ENCODE data around the gene CBX5. TPM values are rescaled to one million over a fixed set of nuclear protein-coding genes. Genes with fewer than 3 reads are reported as not detected.

The CBX5 gene
- total and polyA plus RNA-seq, 9 of the 15 experiments (the other 6 are each of a cell fraction or from before 2014, with no cell fraction given) = 32.6 to 102 (median 59.2) TPM

DNA sequence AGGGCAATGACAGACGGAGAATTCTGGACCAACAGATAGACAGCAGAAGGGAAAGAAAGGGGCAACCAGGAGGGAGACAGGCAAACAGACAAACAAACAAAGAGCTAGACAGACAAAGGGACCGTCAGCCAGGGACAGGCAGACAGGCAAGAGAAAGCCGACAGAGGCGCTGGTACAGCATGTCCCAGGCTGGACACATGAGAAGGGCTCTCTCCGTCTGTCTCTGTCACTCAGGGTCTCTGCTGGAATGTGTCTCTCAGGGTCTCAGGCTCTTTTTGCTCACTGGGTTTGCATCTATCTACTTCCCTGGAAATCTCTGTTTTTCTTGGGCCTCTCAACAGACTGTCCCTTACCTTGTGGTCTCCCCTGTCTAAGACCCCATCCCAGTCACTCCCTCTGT, 82.9 kb downstream of the CBX5 start:
- TF ChIP-seq ZBTB17 (CRISPR knock-in tag; IDR thresholded peaks at IDR 0.05) (no peak), CBFA2T3 (IDR thresholded peaks at IDR 0.05) (peak; percentile 35; the same call in 1 of the 2 replicates)
- Histone ChIP-seq H3K9ac (ENCODE audit: insufficient read depth in 1 of 2, low read depth in 2 of 2, low read length in 2 of 2) (peak overlapping the region in 1 of 2 experiments; percentile 75; a peak in 1 of 4 replicates), H3K27me3 (ENCODE audit: control insufficient read depth in 2 of 2, insufficient read depth in 2 of 2, low read length in 2 of 2) (no peaks in the 10 kb centered on the region), H4K20me1 (replicated peaks; ENCODE audit: control insufficient read depth, insufficient read depth, low read length) (no peaks in the 10 kb centered on the region), H3K79me2 (ENCODE audit: control insufficient read depth, insufficient read depth, low read length) (no peaks in the 10 kb centered on the region), H3K4me2 (ENCODE audit: insufficient read depth, low read length) (peak overlapping the region; percentile 51; the same call in 1 of the 2 replicates), H3K9me1 (ENCODE audit: control insufficient read depth, insufficient read depth, low read length) (no peaks in the 10 kb centered on the region), H3K9me3 (replicated peaks; ENCODE audit: control insufficient read depth, insufficient read depth, low read depth, low read length) (no peaks in the 10 kb centered on the region), H3K36me3 (ENCODE audit: control insufficient read depth, insufficient read depth, low read length) (no peaks in the 10 kb centered on the region), H3K4me1 (replicated peaks in 1 of 2; ENCODE audit: control insufficient read depth in 2 of 2, insufficient read depth in 2 of 2, low read length in 2 of 2) (peaks cover 39 to 46% of the 10 kb centered on the region in 2 experiments), H3K27ac (ENCODE audit: extremely low read depth, low read depth, low read length) (peak overlapping the region; percentile 24; the same call in 1 of the 3 replicates), H2AFZ (ENCODE audit: low read depth, low read length) (peak overlapping the region; percentile 86), H3K4me3 (no peak overlapping the region)
- ATAC-seq (peak; percentile 10; the same call in 2 of the 3 replicates), DNase-seq (ENCODE audit: extremely low read depth in 1 of 4, low spot score in 3 of 4) (no peak), FAIRE-seq (no peak)
- in situ Hi-C loops (cut with MboI) = loop anchor here (10.0 kb wide), 1 partner anchor 172 kb away; the partner anchor contains the start of gene HOXC6
- ChIA-PET POLR2A (interaction anchor here (0.6 to 1.0 kb wide), 3 partner anchors 11 to 166 kb away, joined by 3 to 4 read pairs (median 4); no protein-coding TSS in a partner anchor), CTCF (ENCODE audit: low intra/inter-chr PET ratio) (no interaction called here)
- no TSS peak for BruUV-seq (replicated peaks)
- intact Hi-C loops (cut with micrococcal nuclease) = no loop called here
- 42% methylated on average over 4 of the region's 5 CpGs for WGBS (ENCODE audit: insufficient coverage, low coverage, missing lambda C conversion rate)

DNA sequence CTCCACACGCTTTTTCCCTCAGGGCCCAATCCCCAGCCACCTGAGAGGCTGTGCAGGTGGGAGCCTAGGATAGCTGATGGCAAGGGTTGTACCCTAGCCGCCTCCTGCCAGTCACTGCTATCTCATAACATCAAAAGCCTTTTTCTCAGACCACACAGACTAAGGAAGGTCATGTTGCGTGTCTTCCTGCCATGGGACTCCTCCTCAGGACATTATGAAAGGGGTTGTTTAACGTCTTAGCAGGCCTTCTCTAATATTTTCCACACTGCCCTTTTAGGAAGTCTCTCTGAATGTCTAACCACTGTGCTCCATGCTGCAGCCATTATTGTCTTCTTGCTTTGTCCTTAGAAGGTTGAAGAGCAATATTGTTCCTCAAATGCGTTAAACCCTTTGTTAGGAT, 83.5 kb downstream of the CBX5 start:
- Histone ChIP-seq H2AFZ (ENCODE audit: low read depth, low read length) (peak overlapping the region; percentile 86), H3K9ac (ENCODE audit: insufficient read depth in 1 of 2, low read depth in 2 of 2, low read length in 2 of 2) (peak overlapping the region in 1 of 2 experiments; percentile 6; a peak in 1 of 4 replicates), H3K4me2 (ENCODE audit: insufficient read depth, low read length) (peak overlapping the region; percentile 51), H3K79me2 (ENCODE audit: control insufficient read depth, insufficient read depth, low read length) (no peaks in the 10 kb centered on the region), H3K4me1 (replicated peaks in 1 of 2; ENCODE audit: control insufficient read depth in 2 of 2, insufficient read depth in 2 of 2, low read length in 2 of 2) (peaks cover 39 to 42% of the 10 kb centered on the region in 2 experiments), H3K9me1 (ENCODE audit: control insufficient read depth, insufficient read depth, low read length) (no peaks in the 10 kb centered on the region), H3K27me3 (ENCODE audit: control insufficient read depth in 2 of 2, insufficient read depth in 2 of 2, low read length in 2 of 2) (no peaks in the 10 kb centered on the region), H4K20me1 (replicated peaks; ENCODE audit: control insufficient read depth, insufficient read depth, low read length) (no peaks in the 10 kb centered on the region), H3K9me3 (replicated peaks; ENCODE audit: control insufficient read depth, insufficient read depth, low read depth, low read length) (no peaks in the 10 kb centered on the region), H3K27ac (ENCODE audit: extremely low read depth, low read depth, low read length) (peak overlapping the region; percentile 24; the same call in 1 of the 3 replicates), H3K4me3 (no peak overlapping the region), H3K36me3 (ENCODE audit: control insufficient read depth, insufficient read depth, low read length) (no peaks in the 10 kb centered on the region)
- FAIRE-seq (peak; percentile 64), DNase-seq (ENCODE audit: extremely low read depth in 1 of 4, low spot score in 3 of 4) (no peak), ATAC-seq (peak; percentile 2; the same call in 1 of the 3 replicates)
- 23% methylated on average over 5 of the region's 5 CpGs for WGBS (ENCODE audit: insufficient coverage, low coverage, missing lambda C conversion rate)
- BruUV-seq (replicated peaks) = no TSS peak
- TF ChIP-seq IFI16 (CRISPR knock-in tag; IDR thresholded peaks at IDR 0.05) = no peak
- no peak for TF ChIP-seq L3MBTL2 (IDR thresholded peaks at IDR 0.05)
- no peak for TF ChIP-seq GTF2F1 (IDR thresholded peaks at IDR 0.05; ENCODE audit: low read depth, low read length)
- no peak for TF ChIP-seq NR2C2 (CRISPR knock-in tag; IDR thresholded peaks at IDR 0.05)
- peak; percentile 16; the same call in 1 of the 2 replicates for TF ChIP-seq NR2C2 (tag; IDR thresholded peaks at IDR 0.05)
- no peak for TF ChIP-seq JUNB (CRISPR knock-in tag; conservative IDR thresholded peaks at IDR 0.05)
- no peak for TF ChIP-seq ZKSCAN1 (IDR thresholded peaks at IDR 0.05; ENCODE audit: low read depth, low read length)
- no peak for TF ChIP-seq GTF2A2 (tag; IDR thresholded peaks at IDR 0.05)
- TF ChIP-seq MBD2 (IDR thresholded peaks at IDR 0.05; ENCODE audit: borderline replicate concordance, low read depth) = no peak
- TF ChIP-seq ZFP36 (IDR thresholded peaks at IDR 0.05; ENCODE audit: low read depth, low read length, partially characterized antibody) = no peak
- no peak for TF ChIP-seq LCOR (CRISPR knock-in tag; IDR thresholded peaks at IDR 0.05)
- no peak for TF ChIP-seq CSDE1 (IDR thresholded peaks at IDR 0.05)
- TF ChIP-seq CBFA2T3 (IDR thresholded peaks at IDR 0.05) = peak; percentile 16; the same call in 1 of the 2 replicates
- no peak for TF ChIP-seq ZNF79 (CRISPR knock-in tag; IDR thresholded peaks at IDR 0.05; ENCODE audit: low read depth)
- peak; percentile 53; the same call in 1 of the 2 replicates for TF ChIP-seq BCOR (IDR thresholded peaks at IDR 0.05)
- no peak for TF ChIP-seq NFXL1 (CRISPR knock-in tag; IDR thresholded peaks at IDR 0.05)
- in situ Hi-C loops (cut with MboI) = loop anchor here (10.0 kb wide), 1 partner anchor 172 kb away; the partner anchor contains the start of gene HOXC6
- intact Hi-C loops (cut with micrococcal nuclease) = no loop called here
- POLR2A ChIA-PET = interaction anchor here (0.9 to 1.9 kb wide), 4 partner anchors 9 to 212 kb away, joined by 3 to 7 read pairs (median 4); no protein-coding TSS in a partner anchor
- CTCF ChIA-PET (ENCODE audit: low intra/inter-chr PET ratio) = no interaction called here
